HEK293 (cell line): ENCODE data around the gene SUMF1.

Experiments used
- CTCF ChIA-PET: fragments of 350-600 bp; formaldehyde crosslinking; extraction: SDS; loops from one replicate; lab custom pipeline; 2021; ENCODE audit warnings: antibody characterized with exemption; lab: Yijun Ruan, JAX
- POLR2A ChIA-PET: fragments of 300-600 bp; formaldehyde crosslinking; extraction: SDS; loops from one replicate; lab custom pipeline; 2020; ENCODE audit warnings: antibody characterized with exemption, inconsistent platforms; lab: Yijun Ruan, JAX
- H3K27ac ChIP-seq: fragments of 200-500 bp; sonication (Bioruptor generic); 2 replicates; pipeline ENCODE4 v1.5.1; 2014; ENCODE audit warnings: low read depth, low read length, control low read depth, inconsistent platforms; ENCODE audit errors: extremely low read depth
- H3K36me3 ChIP-seq, 2 experiments: fragments of 200-500 bp in 1 of 2; sonication (Bioruptor generic) in 1 of 2; 1 replicate in 1 of 2; 2 replicates in 1 of 2; pipeline ENCODE4 v1.5.1; 2014 to 2017; ENCODE audit warnings: inconsistent platforms in 2 of 2, low read length in 2 of 2; ENCODE audit not compliant: control insufficient read depth in 2 of 2, insufficient read depth in 1 of 2
- H3K4me1 ChIP-seq: fragments of 200-500 bp; sonication (Bioruptor generic); 2 replicates; pipeline ENCODE4 v1.5.1; 2014; ENCODE audit warnings: mild to moderate bottlenecking, low read length, inconsistent platforms; ENCODE audit not compliant: control insufficient read depth, insufficient read depth
- H3K4me3 ChIP-seq: 2 replicates; pipeline ENCODE4 v1.5.1; 2011; ENCODE audit warnings: low read depth, mild to moderate bottlenecking, control low read depth, low read length, moderate library complexity
- H3K9me3 ChIP-seq: fragments of 200-500 bp; sonication (Bioruptor generic); 2 replicates; pipeline ENCODE4 v1.5.1; 2014; ENCODE audit warnings: low read depth, low read length, inconsistent platforms; ENCODE audit not compliant: control insufficient read depth, insufficient read depth
- GFI1B ChIP-seq: fragments of 450-650 bp; formaldehyde crosslinking; IDR thresholded peaks from 2 replicates; pipeline ENCODE4 v1.5.1; 2016; ENCODE audit warnings: missing biosample characterization, missing genetic modification characterization
- PBX3 ChIP-seq: sonication (generic); formaldehyde crosslinking; IDR thresholded peaks from 2 replicates; pipeline ENCODE4 v1.8.1; 2022; ENCODE audit warnings: mild to moderate bottlenecking, moderate library complexity, missing genetic modification reagents
- REPIN1 ChIP-seq: fragments of 450-650 bp; formaldehyde crosslinking; IDR thresholded peaks from 2 replicates; pipeline ENCODE4 v1.5.1; 2017; ENCODE audit warnings: missing biosample characterization, missing genetic modification characterization, low read depth
- YY2 ChIP-seq: fragments of 450-650 bp; formaldehyde crosslinking; IDR thresholded peaks from 2 replicates; pipeline ENCODE4 v1.5.1; 2016; ENCODE audit warnings: missing biosample characterization, missing genetic modification characterization
- ZFHX2 ChIP-seq: fragments of 450-650 bp; formaldehyde crosslinking; conservative IDR thresholded peaks from 2 replicates; pipeline ENCODE4 v1.5.1; 2016; ENCODE audit warnings: missing biosample characterization, missing genetic modification characterization
- ZNF140 ChIP-seq: fragments of 450-650 bp; formaldehyde crosslinking; IDR thresholded peaks from 2 replicates; pipeline ENCODE4 v1.5.1; 2016; ENCODE audit warnings: missing biosample characterization, missing genetic modification characterization
- ZNF146 ChIP-seq: fragments of 450-650 bp; formaldehyde crosslinking; IDR thresholded peaks from 2 replicates; pipeline ENCODE4 v1.5.1; 2016; ENCODE audit warnings: missing biosample characterization, missing genetic modification characterization
- ZNF157 ChIP-seq: fragments of 450-650 bp; formaldehyde crosslinking; IDR thresholded peaks from 2 replicates; pipeline ENCODE4 v1.5.1; 2016; ENCODE audit warnings: missing biosample characterization, missing genetic modification characterization
- ZNF169 ChIP-seq: fragments of 450-650 bp; formaldehyde crosslinking; IDR thresholded peaks from 2 replicates; pipeline ENCODE4 v1.5.1; 2016; ENCODE audit warnings: missing biosample characterization, missing genetic modification characterization
- ZNF555 ChIP-seq: fragments of 450-650 bp; formaldehyde crosslinking; conservative IDR thresholded peaks from 2 replicates; pipeline ENCODE4 v1.5.1; 2017; ENCODE audit warnings: missing biosample characterization, mild to moderate bottlenecking, missing genetic modification characterization, inconsistent platforms
- ZNF645 ChIP-seq: fragments of 450-650 bp; formaldehyde crosslinking; IDR thresholded peaks from 2 replicates; pipeline ENCODE4; 2016; ENCODE audit warnings: missing biosample characterization, missing genetic modification characterization
- ZNF792 ChIP-seq: fragments of 450-650 bp; formaldehyde crosslinking; IDR thresholded peaks from 2 replicates; pipeline ENCODE4 v1.5.1; 2016; ENCODE audit warnings: missing biosample characterization, missing genetic modification characterization
- ZSCAN4 ChIP-seq: fragments of 450-650 bp; formaldehyde crosslinking; IDR thresholded peaks from 2 replicates; pipeline ENCODE4 v1.5.1; 2017; ENCODE audit warnings: missing biosample characterization, missing genetic modification characterization
- TF ChIP-seq, protein P1 (sequence below): fragments of 450-650 bp; formaldehyde crosslinking; conservative IDR thresholded peaks from 2 replicates; pipeline ENCODE4 v1.5.1; 2016; ENCODE audit warnings: low read depth, missing biosample characterization, missing genetic modification characterization
- TF ChIP-seq, protein P2 (sequence below): fragments of 450-650 bp; formaldehyde crosslinking; IDR thresholded peaks from 2 replicates; pipeline ENCODE4 v1.5.1; 2017; ENCODE audit warnings: missing biosample characterization, missing genetic modification characterization
- TF ChIP-seq, protein P3 (sequence below): fragments of 450-650 bp; formaldehyde crosslinking; IDR thresholded peaks from 2 replicates; pipeline ENCODE4 v1.5.1; 2016; ENCODE audit warnings: missing biosample characterization, missing genetic modification characterization, borderline replicate concordance

The SUMF1 gene

GRCh38 chr3:4385201-4385600 is 81.9 kb downstream of the SUMF1 start (continued):
- TF ChIP-seq ZFHX2 (tag by site-specific recombination) (no peak), ZNF792 (tag by site-specific recombination) (no peak), ZNF555 (tag by site-specific recombination) (no peak), YY2 (no peak), ZNF157 (tag by site-specific recombination) (no peak), ZNF169 (tag by site-specific recombination) (no peak)
- TF ChIP-seq, protein P1, sequence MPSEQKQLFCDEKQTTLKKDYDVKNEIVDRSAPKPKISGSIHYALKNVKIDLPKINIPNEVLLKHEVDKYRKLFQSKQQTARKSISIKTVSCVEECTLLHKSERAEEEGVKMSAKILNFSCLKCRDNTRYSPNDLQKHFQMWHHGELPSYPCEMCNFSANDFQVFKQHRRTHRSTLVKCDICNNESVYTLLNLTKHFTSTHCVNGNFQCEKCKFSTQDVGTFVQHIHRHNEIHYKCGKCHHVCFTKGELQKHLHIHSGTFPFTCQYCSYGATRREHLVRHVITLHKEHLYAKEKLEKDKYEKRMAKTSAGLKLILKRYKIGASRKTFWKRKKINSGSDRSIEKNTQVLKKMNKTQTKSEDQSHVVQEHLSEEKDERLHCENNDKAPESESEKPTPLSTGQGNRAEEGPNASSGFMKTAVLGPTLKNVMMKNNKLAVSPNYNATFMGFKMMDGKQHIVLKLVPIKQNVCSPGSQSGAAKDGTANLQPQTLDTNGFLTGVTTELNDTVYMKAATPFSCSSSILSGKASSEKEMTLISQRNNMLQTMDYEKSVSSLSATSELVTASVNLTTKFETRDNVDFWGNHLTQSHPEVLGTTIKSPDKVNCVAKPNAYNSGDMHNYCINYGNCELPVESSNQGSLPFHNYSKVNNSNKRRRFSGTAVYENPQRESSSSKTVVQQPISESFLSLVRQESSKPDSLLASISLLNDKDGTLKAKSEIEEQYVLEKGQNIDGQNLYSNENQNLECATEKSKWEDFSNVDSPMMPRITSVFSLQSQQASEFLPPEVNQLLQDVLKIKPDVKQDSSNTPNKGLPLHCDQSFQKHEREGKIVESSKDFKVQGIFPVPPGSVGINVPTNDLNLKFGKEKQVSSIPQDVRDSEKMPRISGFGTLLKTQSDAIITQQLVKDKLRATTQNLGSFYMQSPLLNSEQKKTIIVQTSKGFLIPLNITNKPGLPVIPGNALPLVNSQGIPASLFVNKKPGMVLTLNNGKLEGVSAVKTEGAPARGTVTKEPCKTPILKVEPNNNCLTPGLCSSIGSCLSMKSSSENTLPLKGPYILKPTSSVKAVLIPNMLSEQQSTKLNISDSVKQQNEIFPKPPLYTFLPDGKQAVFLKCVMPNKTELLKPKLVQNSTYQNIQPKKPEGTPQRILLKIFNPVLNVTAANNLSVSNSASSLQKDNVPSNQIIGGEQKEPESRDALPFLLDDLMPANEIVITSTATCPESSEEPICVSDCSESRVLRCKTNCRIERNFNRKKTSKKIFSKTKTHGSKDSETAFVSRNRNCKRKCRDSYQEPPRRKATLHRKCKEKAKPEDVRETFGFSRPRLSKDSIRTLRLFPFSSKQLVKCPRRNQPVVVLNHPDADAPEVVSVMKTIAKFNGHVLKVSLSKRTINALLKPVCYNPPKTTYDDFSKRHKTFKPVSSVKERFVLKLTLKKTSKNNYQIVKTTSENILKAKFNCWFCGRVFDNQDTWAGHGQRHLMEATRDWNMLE: no peak
- TF ChIP-seq, all 188 proteins: peak for 0

DNA sequence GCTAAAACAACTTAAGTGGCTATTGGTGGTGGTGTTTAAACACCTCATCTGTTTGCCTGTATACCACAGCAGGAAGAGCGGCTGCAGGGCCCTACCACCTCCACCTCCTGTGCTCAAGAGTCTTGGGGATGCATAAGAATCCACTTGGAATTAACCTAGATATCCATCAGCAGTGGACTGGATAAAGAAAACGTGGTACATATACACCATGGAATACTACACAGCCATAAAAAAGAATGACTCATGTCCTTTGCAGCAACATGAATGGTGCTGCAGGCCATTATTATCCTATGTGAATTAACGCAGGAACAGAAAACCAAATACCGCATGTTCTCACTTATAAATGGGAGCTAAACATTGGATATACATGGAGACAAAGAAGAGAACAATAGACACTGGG is 87.1 kb downstream of the SUMF1 start:
- Histone ChIP-seq H3K4me1 (no peaks in the 10 kb centered on the region), H3K27ac (no peak overlapping the region), H3K4me3 (no peak overlapping the region), H3K36me3 (no peaks in the 10 kb centered on the region), H3K9me3 (no peaks in the 10 kb centered on the region)
- ChIA-PET CTCF (no interaction called here), POLR2A (no interaction called here)
- TF ChIP-seq ZNF146 (tag by site-specific recombination) (peak; percentile 54), GFI1B (no peak)

GRCh38 chr3:4376499-4376898 is 90.6 kb downstream of the SUMF1 start:
- TF ChIP-seq PBX3: no peak
- TF ChIP-seq ZNF645: no peak
- no peak for TF ChIP-seq ZSCAN4 (tag by site-specific recombination)
- TF ChIP-seq ZNF140 (tag by site-specific recombination): no peak
- TF ChIP-seq, protein P2, sequence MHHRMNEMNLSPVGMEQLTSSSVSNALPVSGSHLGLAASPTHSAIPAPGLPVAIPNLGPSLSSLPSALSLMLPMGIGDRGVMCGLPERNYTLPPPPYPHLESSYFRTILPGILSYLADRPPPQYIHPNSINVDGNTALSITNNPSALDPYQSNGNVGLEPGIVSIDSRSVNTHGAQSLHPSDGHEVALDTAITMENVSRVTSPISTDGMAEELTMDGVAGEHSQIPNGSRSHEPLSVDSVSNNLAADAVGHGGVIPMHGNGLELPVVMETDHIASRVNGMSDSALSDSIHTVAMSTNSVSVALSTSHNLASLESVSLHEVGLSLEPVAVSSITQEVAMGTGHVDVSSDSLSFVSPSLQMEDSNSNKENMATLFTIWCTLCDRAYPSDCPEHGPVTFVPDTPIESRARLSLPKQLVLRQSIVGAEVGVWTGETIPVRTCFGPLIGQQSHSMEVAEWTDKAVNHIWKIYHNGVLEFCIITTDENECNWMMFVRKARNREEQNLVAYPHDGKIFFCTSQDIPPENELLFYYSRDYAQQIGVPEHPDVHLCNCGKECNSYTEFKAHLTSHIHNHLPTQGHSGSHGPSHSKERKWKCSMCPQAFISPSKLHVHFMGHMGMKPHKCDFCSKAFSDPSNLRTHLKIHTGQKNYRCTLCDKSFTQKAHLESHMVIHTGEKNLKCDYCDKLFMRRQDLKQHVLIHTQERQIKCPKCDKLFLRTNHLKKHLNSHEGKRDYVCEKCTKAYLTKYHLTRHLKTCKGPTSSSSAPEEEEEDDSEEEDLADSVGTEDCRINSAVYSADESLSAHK: no peak
- TF ChIP-seq, protein P3, sequence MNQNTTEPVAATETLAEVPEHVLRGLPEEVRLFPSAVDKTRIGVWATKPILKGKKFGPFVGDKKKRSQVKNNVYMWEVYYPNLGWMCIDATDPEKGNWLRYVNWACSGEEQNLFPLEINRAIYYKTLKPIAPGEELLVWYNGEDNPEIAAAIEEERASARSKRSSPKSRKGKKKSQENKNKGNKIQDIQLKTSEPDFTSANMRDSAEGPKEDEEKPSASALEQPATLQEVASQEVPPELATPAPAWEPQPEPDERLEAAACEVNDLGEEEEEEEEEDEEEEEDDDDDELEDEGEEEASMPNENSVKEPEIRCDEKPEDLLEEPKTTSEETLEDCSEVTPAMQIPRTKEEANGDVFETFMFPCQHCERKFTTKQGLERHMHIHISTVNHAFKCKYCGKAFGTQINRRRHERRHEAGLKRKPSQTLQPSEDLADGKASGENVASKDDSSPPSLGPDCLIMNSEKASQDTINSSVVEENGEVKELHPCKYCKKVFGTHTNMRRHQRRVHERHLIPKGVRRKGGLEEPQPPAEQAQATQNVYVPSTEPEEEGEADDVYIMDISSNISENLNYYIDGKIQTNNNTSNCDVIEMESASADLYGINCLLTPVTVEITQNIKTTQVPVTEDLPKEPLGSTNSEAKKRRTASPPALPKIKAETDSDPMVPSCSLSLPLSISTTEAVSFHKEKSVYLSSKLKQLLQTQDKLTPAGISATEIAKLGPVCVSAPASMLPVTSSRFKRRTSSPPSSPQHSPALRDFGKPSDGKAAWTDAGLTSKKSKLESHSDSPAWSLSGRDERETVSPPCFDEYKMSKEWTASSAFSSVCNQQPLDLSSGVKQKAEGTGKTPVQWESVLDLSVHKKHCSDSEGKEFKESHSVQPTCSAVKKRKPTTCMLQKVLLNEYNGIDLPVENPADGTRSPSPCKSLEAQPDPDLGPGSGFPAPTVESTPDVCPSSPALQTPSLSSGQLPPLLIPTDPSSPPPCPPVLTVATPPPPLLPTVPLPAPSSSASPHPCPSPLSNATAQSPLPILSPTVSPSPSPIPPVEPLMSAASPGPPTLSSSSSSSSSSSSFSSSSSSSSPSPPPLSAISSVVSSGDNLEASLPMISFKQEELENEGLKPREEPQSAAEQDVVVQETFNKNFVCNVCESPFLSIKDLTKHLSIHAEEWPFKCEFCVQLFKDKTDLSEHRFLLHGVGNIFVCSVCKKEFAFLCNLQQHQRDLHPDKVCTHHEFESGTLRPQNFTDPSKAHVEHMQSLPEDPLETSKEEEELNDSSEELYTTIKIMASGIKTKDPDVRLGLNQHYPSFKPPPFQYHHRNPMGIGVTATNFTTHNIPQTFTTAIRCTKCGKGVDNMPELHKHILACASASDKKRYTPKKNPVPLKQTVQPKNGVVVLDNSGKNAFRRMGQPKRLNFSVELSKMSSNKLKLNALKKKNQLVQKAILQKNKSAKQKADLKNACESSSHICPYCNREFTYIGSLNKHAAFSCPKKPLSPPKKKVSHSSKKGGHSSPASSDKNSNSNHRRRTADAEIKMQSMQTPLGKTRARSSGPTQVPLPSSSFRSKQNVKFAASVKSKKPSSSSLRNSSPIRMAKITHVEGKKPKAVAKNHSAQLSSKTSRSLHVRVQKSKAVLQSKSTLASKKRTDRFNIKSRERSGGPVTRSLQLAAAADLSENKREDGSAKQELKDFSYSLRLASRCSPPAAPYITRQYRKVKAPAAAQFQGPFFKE: no peak
- no peak for TF ChIP-seq REPIN1 (tag by site-specific recombination)

More at GRCh38 chr3:4376499-4376898, 90.6 kb downstream of the SUMF1 start:
- CTCF ChIA-PET: no interaction called here
- H3K9me3 ChIP-seq: no peaks in the 10 kb centered on the region
- H3K4me3 ChIP-seq: no peak overlapping the region
- no peak overlapping the region for H3K27ac ChIP-seq
- H3K4me1 ChIP-seq: no peaks in the 10 kb centered on the region
- POLR2A ChIA-PET: no interaction called here
- H3K36me3 ChIP-seq: no peaks in the 10 kb centered on the region
